Spleen (tissue), 11 donors: ENCODE measurements around the gene FBXL13. TPM values are rescaled to one million over a fixed set of nuclear protein-coding genes. Genes with fewer than 3 reads are reported as not detected.
"Not testable (repeated sequence)": the region's sequence is repeated elsewhere in the genome, so short reads cannot be mapped to it uniquely, and the experiment has no call there.

Source experiments
- DNase-seq: peaks from one replicate; pipeline ENCODE4 v3.0.0-alpha.2; 2020
- H3K27ac ChIP-seq, 8 donors: fragments of 200-600 bp; sonication (generic) in 7 of 8; 1 replicate in 4 of 8; 2 replicates in 4 of 8; pipeline versions ENCODE4 v1.5.0 to v1.8.0; 2016 to 2021; ENCODE audit warnings: inconsistent platforms in 4 of 8, mild to moderate bottlenecking in 4 of 8, moderate library complexity in 1 of 8
- H3K27me3 ChIP-seq, 7 donors: fragments of 200-600 bp; sonication (generic) in 6 of 7; replicated peaks in 1 of 7; 1 replicate in 4 of 7; 2 replicates in 3 of 7; pipeline versions ENCODE4 v1.5.0 to v1.8.0; 2016 to 2021; ENCODE audit warnings: inconsistent platforms in 3 of 7, mild to moderate bottlenecking in 1 of 7
- H3K36me3 ChIP-seq, 6 donors: fragments of 200-600 bp; sonication (generic) in 5 of 6; 1 replicate in 4 of 6; 2 replicates in 2 of 6; pipeline versions ENCODE4 v1.5.0 to v1.8.0; 2016 to 2021; ENCODE audit warnings: inconsistent platforms in 2 of 6
- H3K4me1 ChIP-seq, 6 donors: fragments of 200-600 bp; sonication (generic) in 5 of 6; 1 replicate in 3 of 6; 2 replicates in 3 of 6; pipeline versions ENCODE4 v1.5.0 to v1.8.0; 2016 to 2021; ENCODE audit warnings: inconsistent platforms in 3 of 6
- H3K4me3 ChIP-seq, 8 donors: fragments of 200-600 bp; sonication (generic) in 7 of 8; 1 replicate in 4 of 8; 2 replicates in 4 of 8; pipeline versions ENCODE4 v1.5.0 to v1.8.0; 2016 to 2021; ENCODE audit warnings: inconsistent platforms in 4 of 8, mild to moderate bottlenecking in 4 of 8, moderate library complexity in 2 of 8
- H3K9me3 ChIP-seq, 8 donors: fragments of 200-600 bp; sonication (generic) in 7 of 8; 1 replicate in 4 of 8; 2 replicates in 4 of 8; pipeline versions ENCODE4 v1.5.0 to v1.8.0; 2016 to 2021; ENCODE audit warnings: inconsistent platforms in 4 of 8
- WGBS, 5 donors: extraction: QIAGEN DNeasy Blood & Tissue Kit in 3 of 5; methylation state at CpG; one replicate each; pipeline versions ENCODE4 v1.1.5 to v1.1.7; 2013 to 2018; 5-methylcytosine and 5-hydroxymethylcytosine counted together
- intact Hi-C: fragments of 100-400 bp; cut with DNase I; formaldehyde crosslinking; loops from one replicate; pipeline ENCODE4 v1.15.0; 2023; ENCODE audit warnings: low total_unique reads
- polyA plus RNA-seq, 3 donors: library from polyadenylated mRNA; stranded (reverse); fragments of 200-250 nt; gene quantifications; one replicate each; pipeline ENCODE4 v1.2.1, GENCODE V29; 2013
- small RNA-seq, 4 donors: library from RNA; depleted of rRNA; stranded (forward); fragments of <200 nt; gene quantifications; one replicate each; pipeline ENCODE3, GENCODE V24; 2016
- total RNA-seq, 7 donors: library from RNA; depleted of rRNA in 3 of 7; stranded (reverse); fragments of >200 nt in 3 of 7; fragmentation: NEBNext Ultra II Directional in 4 of 7; extraction: Animal tissue kit (Norgen Biotek cat#: 25700) in 4 of 7; gene quantifications; one replicate each; pipeline versions ENCODE4 v1.1.0 to v1.2.1, GENCODE V29; 2016 to 2021
- donor health status: healthy with polysubstance abuse.
- donor health status: DM: no; HTN: no; CAD: no; lungs with moderate emphysema.
- donor health status: DM: no; HTN: no; CAD: no.
- donor health status: Bipolar disorder and iron deficiency.
- donor health status: healthy.
- donor health status: DM: no; HTN: no; CAD: no.
- donor health status: DM: yes; HTN: yes; CAD: no.

Gene FBXL13
- total and polyA plus RNA-seq, 10 donors: 0.09 to 6.6 (median 2.3) TPM

- peaks cover 0 to 18% (median 3%) of the 10 kb centered on the region in 6 donors for H3K36me3 ChIP-seq
- H3K4me1 ChIP-seq, H3K27me3 ChIP-seq, intact Hi-C loops, DNase-seq, H3K4me3 ChIP-seq, H3K9me3 ChIP-seq, H3K27ac ChIP-seq: not testable (repeated sequence)
- 94 to 98% (median 95%) methylated on average over 4 of the region's 4 CpGs for WGBS, 5 donors
These were observed 284.1 kb downstream of the FBXL13 start for GRCh38 chr7:102790364-102791100.

GRCh38 chr7:102788770-102789169 is 285.8 kb downstream of the FBXL13 start:
- intact Hi-C loops, DNase-seq, H3K4me3 ChIP-seq, H3K9me3 ChIP-seq, H3K27me3 ChIP-seq, H3K27ac ChIP-seq, H3K4me1 ChIP-seq: not testable (repeated sequence)
- 87 to 99% (median 91%) methylated on average over 2 of the region's 2 CpGs for WGBS, 5 donors
- H3K36me3 ChIP-seq: peaks cover 0 to 18% (median 3%) of the 10 kb centered on the region in 6 donors

- H3K4me3 ChIP-seq, H3K9me3 ChIP-seq, intact Hi-C loops, DNase-seq, H3K27me3 ChIP-seq, H3K4me1 ChIP-seq, H3K27ac ChIP-seq: not testable (repeated sequence)
- 97 to 99% (median 98%) methylated on average over 9 to 10 of the region's 10 CpGs for WGBS, 5 donors
- peaks cover 0 to 27% (median 6%) of the 10 kb centered on the region in 6 donors for H3K36me3 ChIP-seq
These were observed 293.7 kb downstream of the FBXL13 start for GRCh38 chr7:102780926-102781325.

- DNase-seq, H3K27ac ChIP-seq, intact Hi-C loops: not testable (repeated sequence)
These were observed 295.9 kb downstream of the FBXL13 start for GRCh38 chr7:102778663-102779062.

GRCh38 chr7:102776217-102776616 is 298.4 kb downstream of the FBXL13 start:
- DNase-seq, H3K4me3 ChIP-seq, intact Hi-C loops, H3K9me3 ChIP-seq, H3K27me3 ChIP-seq, H3K27ac ChIP-seq, H3K4me1 ChIP-seq: not testable (repeated sequence)
- peaks cover 0 to 23% (median 6%) of the 10 kb centered on the region in 6 donors for H3K36me3 ChIP-seq

More at GRCh38 chr7:102778663-102779062, 295.9 kb downstream of the FBXL13 start:
- peaks cover 0 to 27% (median 6%) of the 10 kb centered on the region in 6 donors for H3K36me3 ChIP-seq
- not testable (repeated sequence) for H3K9me3 ChIP-seq, H3K4me3 ChIP-seq, H3K27me3 ChIP-seq, H3K4me1 ChIP-seq
- WGBS, 5 donors: 60 to 97% (median 81%) methylated on average over 3 of the region's 3 CpGs

- H3K4me3 ChIP-seq, H3K27ac ChIP-seq, DNase-seq, H3K9me3 ChIP-seq, H3K36me3 ChIP-seq, intact Hi-C loops, H3K27me3 ChIP-seq, H3K4me1 ChIP-seq: not testable (repeated sequence)
- WGBS, 5 donors: 52 to 79% (median 76%) methylated on average over 2 to 3 of the region's 3 CpGs
These were observed 304.1 kb downstream of the FBXL13 start for GRCh38 chr7:102770467-102770866.

GRCh38 chr7:102769657-102770192 is 304.9 kb downstream of the FBXL13 start:
- H3K4me3 ChIP-seq, H3K27me3 ChIP-seq, intact Hi-C loops, DNase-seq, H3K27ac ChIP-seq, H3K9me3 ChIP-seq, H3K4me1 ChIP-seq, H3K36me3 ChIP-seq: not testable (repeated sequence)
- WGBS, 5 donors: 52 to 87% (median 75%) methylated on average over 1 to 3 of the region's 3 CpGs

- H3K4me3 ChIP-seq, intact Hi-C loops, H3K9me3 ChIP-seq, H3K4me1 ChIP-seq, DNase-seq, H3K27ac ChIP-seq, H3K27me3 ChIP-seq: not testable (repeated sequence)
- WGBS, 5 donors: 73 to 86% (median 80%) methylated on average over 5 to 6 of the region's 6 CpGs
- H3K36me3 ChIP-seq: peaks cover 0 to 15% (median 0%) of the 10 kb centered on the region in 6 donors
These were observed 311.2 kb downstream of the FBXL13 start for GRCh38 chr7:102763295-102763905.

Small RNA genes lying within 50 kb of the gene (small RNA-seq; reads per million reads assigned to genes)
- gene RNU6-1136P: 0 reads per million in 4 donors

Other genes with a start within 250 kb of the FBXL13 start
- gene LRRC17, start 161.8 kb downstream of the FBXL13 start, total RNA-seq: 1 to 10 TPM in 5 of 7 donors, under 1 TPM in 2; 0.54 to 3.1 (median 2.2) TPM
- under 1 TPM; 0.70 to 1.00 (median 0.90) TPM for gene LRRC17, start 161.8 kb downstream of the FBXL13 start, polyA plus RNA-seq
- gene ARMC10, start 344 bp upstream of the FBXL13 start, total RNA-seq: 10 to 100 TPM; 24.3 to 29.8 (median 27.3) TPM
- 10 to 100 TPM; 11.7 to 21.0 (median 17.2) TPM for gene ARMC10, start 344 bp upstream of the FBXL13 start, polyA plus RNA-seq
- gene NAPEPLD, start 74.3 kb upstream of the FBXL13 start, total RNA-seq: 10 to 100 TPM; 17.1 to 40.4 (median 34.0) TPM
- 1 to 10 TPM; 3.5 to 7.6 (median 4.4) TPM for gene NAPEPLD, start 74.3 kb upstream of the FBXL13 start, polyA plus RNA-seq
- gene PMPCB, start 222.6 kb upstream of the FBXL13 start, total RNA-seq: 10 to 100 TPM; 46.5 to 58.5 (median 48.9) TPM
- 10 to 100 TPM; 42.3 to 54.5 (median 49.2) TPM for gene PMPCB, start 222.6 kb upstream of the FBXL13 start, polyA plus RNA-seq